ENCODE results near the gene MAD1L1. TPM values are rescaled to one million over a fixed set of nuclear protein-coding genes. Genes with fewer than 3 reads are reported as not detected.

MAD1L1 gene
- total RNA-seq, 1 experiment from 2014 or later: 50.8 TPM

- CTCF ChIA-PET: no interaction called here
- POLR2A ChIA-PET (ENCODE audit: unreplicated experiment): no interaction called here
- BruUV-seq (replicated peaks): no TSS peak
- H3K4me2 ChIP-seq: no peak overlapping the region
- no peaks in the 10 kb centered on the region for H3K4me1 ChIP-seq (replicated peaks; ENCODE audit: insufficient read depth)
- peaks cover 31% of the 10 kb centered on the region for H3K27me3 ChIP-seq (ENCODE audit: insufficient read depth, low read depth)
- TF ChIP-seq EZH2 (IDR thresholded peaks at IDR 0.05; ENCODE audit: low read depth): no peak
- no peak for TF ChIP-seq CTCF (conservative IDR thresholded peaks at IDR 0.05)
- H3K27ac ChIP-seq: no peak overlapping the region
- intact Hi-C loops (cut with micrococcal nuclease; ENCODE audit: unreplicated experiment): no loop called here
- no peaks in the 10 kb centered on the region for H3K79me2 ChIP-seq (ENCODE audit: low read depth)
- H3K9me3 ChIP-seq (ENCODE audit: insufficient read depth, low read depth): peaks cover 7% of the 10 kb centered on the region; the same call in 1 of the 2 replicates
- no peaks in the 10 kb centered on the region for H4K20me1 ChIP-seq (ENCODE audit: insufficient read depth)
- H3K9me2 ChIP-seq (ENCODE audit: insufficient read depth): no peaks in the 10 kb centered on the region
- H3F3A ChIP-seq (ENCODE audit: insufficient read depth, low read depth): no peaks in the 10 kb centered on the region
- no peaks in the 10 kb centered on the region for H3K36me3 ChIP-seq (ENCODE audit: low read depth)
- no peak overlapping the region for H2AFZ ChIP-seq
- H3K4me3 ChIP-seq: no peak overlapping the region
- no peak for DNase-seq
Observed at GRCh38 chr7:1781369-1781768, 451.4 kb downstream of the MAD1L1 start.

- Histone ChIP-seq H3K27ac (no peak overlapping the region), H3K9me2 (ENCODE audit: insufficient read depth) (no peaks in the 10 kb centered on the region), H3K27me3 (ENCODE audit: insufficient read depth, low read depth) (peaks cover 48% of the 10 kb centered on the region), H3K79me2 (ENCODE audit: low read depth) (no peaks in the 10 kb centered on the region), H3F3A (ENCODE audit: insufficient read depth, low read depth) (no peaks in the 10 kb centered on the region), H3K36me3 (ENCODE audit: low read depth) (no peaks in the 10 kb centered on the region), H3K4me1 (replicated peaks; ENCODE audit: insufficient read depth) (no peaks in the 10 kb centered on the region), H2AFZ (no peak overlapping the region), H3K4me2 (no peak overlapping the region), H4K20me1 (ENCODE audit: insufficient read depth) (no peaks in the 10 kb centered on the region), H3K9me3 (ENCODE audit: insufficient read depth, low read depth) (no peaks in the 10 kb centered on the region; the same call in 1 of the 2 replicates), H3K4me3 (no peak overlapping the region)
- CTCF ChIA-PET: no interaction called here
- DNase-seq: no peak
- no TSS peak for BruUV-seq (replicated peaks)
- no peak for TF ChIP-seq CTCF (conservative IDR thresholded peaks at IDR 0.05)
- TF ChIP-seq EZH2 (IDR thresholded peaks at IDR 0.05; ENCODE audit: low read depth): no peak
- POLR2A ChIA-PET (ENCODE audit: unreplicated experiment): no interaction called here
- intact Hi-C loops (cut with micrococcal nuclease; ENCODE audit: unreplicated experiment): no loop called here
Observed at GRCh38 chr7:1779445-1779844, 453.3 kb downstream of the MAD1L1 start.

GRCh38 chr7:1777122-1777521 lies 455.6 kb downstream of the MAD1L1 start:
- TF ChIP-seq EZH2 (IDR thresholded peaks at IDR 0.05; ENCODE audit: low read depth): no peak
- no peak for TF ChIP-seq CTCF (conservative IDR thresholded peaks at IDR 0.05)
- intact Hi-C loops (cut with micrococcal nuclease; ENCODE audit: unreplicated experiment): no loop called here
- Histone ChIP-seq H4K20me1 (ENCODE audit: insufficient read depth) (no peaks in the 10 kb centered on the region), H3K27me3 (ENCODE audit: insufficient read depth, low read depth) (peaks cover 65% of the 10 kb centered on the region), H3F3A (ENCODE audit: insufficient read depth, low read depth) (0 out of 2 replicates have a peak, but pooled peaks cover 4% of the 10 kb centered on the region), H3K4me2 (no peak overlapping the region), H3K36me3 (ENCODE audit: low read depth) (no peaks in the 10 kb centered on the region), H2AFZ (no peak overlapping the region), H3K4me1 (replicated peaks; ENCODE audit: insufficient read depth) (no peaks in the 10 kb centered on the region), H3K27ac (no peak overlapping the region), H3K4me3 (no peak overlapping the region), H3K9me3 (ENCODE audit: insufficient read depth, low read depth) (no peaks in the 10 kb centered on the region; the same call in 1 of the 2 replicates), H3K9me2 (ENCODE audit: insufficient read depth) (no peaks in the 10 kb centered on the region), H3K79me2 (ENCODE audit: low read depth) (no peaks in the 10 kb centered on the region)
- ChIA-PET POLR2A (ENCODE audit: unreplicated experiment) (no interaction called here), CTCF (no interaction called here)
- no TSS peak for BruUV-seq (replicated peaks)
- DNase-seq: no peak

All from PC-9 (cell line).